Measurements from ENCODE around the gene PIK3R5.

DNA sequence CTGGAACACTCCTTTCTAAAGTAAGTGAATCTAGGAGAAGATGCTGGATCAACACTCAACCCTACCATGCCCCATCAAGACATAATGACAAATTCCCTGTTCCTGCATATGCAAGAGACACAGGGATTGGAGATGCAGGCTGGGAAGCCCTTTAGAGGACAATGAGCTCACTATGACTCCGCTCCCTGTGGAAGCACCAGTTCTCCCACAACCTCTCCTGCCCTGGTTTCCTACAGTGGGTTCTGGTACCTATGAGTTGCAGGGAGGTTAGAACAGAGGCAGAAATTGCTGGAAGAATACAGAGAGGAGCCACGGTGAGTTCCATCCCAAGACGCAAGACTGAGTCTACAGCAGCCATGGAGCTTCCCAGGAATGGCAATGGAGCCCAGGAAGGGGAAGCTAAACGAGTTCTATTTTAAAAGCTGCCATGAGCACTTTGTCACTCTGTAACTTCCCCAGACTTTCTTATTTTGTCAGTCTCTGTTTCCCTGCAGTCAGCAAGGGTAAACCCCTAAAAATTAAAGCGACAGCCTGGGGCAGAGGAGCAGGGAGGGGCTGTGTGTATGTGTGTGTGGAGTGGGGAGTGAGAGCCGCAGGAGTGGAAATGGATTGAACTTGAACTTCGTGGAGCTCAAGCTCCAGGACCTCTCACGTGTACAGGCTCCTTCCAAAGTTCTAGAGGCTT is 55.8 kb downstream of the PIK3R5 start:
- TF ChIP-seq, protein P1, sequence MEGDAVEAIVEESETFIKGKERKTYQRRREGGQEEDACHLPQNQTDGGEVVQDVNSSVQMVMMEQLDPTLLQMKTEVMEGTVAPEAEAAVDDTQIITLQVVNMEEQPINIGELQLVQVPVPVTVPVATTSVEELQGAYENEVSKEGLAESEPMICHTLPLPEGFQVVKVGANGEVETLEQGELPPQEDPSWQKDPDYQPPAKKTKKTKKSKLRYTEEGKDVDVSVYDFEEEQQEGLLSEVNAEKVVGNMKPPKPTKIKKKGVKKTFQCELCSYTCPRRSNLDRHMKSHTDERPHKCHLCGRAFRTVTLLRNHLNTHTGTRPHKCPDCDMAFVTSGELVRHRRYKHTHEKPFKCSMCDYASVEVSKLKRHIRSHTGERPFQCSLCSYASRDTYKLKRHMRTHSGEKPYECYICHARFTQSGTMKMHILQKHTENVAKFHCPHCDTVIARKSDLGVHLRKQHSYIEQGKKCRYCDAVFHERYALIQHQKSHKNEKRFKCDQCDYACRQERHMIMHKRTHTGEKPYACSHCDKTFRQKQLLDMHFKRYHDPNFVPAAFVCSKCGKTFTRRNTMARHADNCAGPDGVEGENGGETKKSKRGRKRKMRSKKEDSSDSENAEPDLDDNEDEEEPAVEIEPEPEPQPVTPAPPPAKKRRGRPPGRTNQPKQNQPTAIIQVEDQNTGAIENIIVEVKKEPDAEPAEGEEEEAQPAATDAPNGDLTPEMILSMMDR (IDR thresholded peaks at IDR 0.05), result no peak
- no peak for TF ChIP-seq POLR2A (IDR thresholded peaks at IDR 0.05)

All from heart left ventricle (tissue), 13 donors.